ENCODE measurements around the gene TBC1D5.

- TF ChIP-seq CTCF (IDR thresholded peaks at IDR 0.05) = no peak
- TF ChIP-seq POLR2A (IDR thresholded peaks at IDR 0.05) = no peak
Observed at GRCh38 chr3:17314171-17314570, 428.3 kb downstream of the TBC1D5 start.
